Subcutaneous preadipocyte (primary cell): ENCODE measurements around the gene PEMT. TPM values are rescaled to one million over a fixed set of nuclear protein-coding genes. Genes with fewer than 3 reads are reported as not detected.

Source experiments
- small RNA-seq: library from RNA; depleted of rRNA; stranded (forward); fragments of <200 nt; gene quantifications from one replicate; pipeline ENCODE3, GENCODE V24; 2012
- total RNA-seq: library from RNA; depleted of rRNA; stranded (reverse); fragments of >200 nt; gene quantifications from 2 replicates; pipeline ENCODE4 v1.2.3, GENCODE V29; 2012

The PEMT gene, protein sequence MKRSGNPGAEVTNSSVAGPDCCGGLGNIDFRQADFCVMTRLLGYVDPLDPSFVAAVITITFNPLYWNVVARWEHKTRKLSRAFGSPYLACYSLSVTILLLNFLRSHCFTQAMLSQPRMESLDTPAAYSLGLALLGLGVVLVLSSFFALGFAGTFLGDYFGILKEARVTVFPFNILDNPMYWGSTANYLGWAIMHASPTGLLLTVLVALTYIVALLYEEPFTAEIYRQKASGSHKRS
- total RNA-seq: 42.2 and 50.3 TPM in 2 replicates

GRCh38 chr17:17591355-17592298 is at the start of gene PEMT:
Gene PEMT, minus strand, starts transcription at chr17:17591708. Its CDS starts 82 bp downstream, at chr17:17591626.

GRCh38 chr17:17496189-17497064 is 95.1 kb downstream of the PEMT start, which contains the start of gene RASD1:
Gene RASD1, minus strand, starts transcription at chr17:17496395. Its CDS starts 214 bp downstream, at chr17:17496181.

GRCh38 chr17:17476865-17477467 is 114.5 kb downstream of the PEMT start, which contains the start of gene MED9:
Gene MED9, plus strand, starts transcription at chr17:17477000. Its CDS starts 42 bp downstream, at chr17:17477042.

Small RNAs within 50 kb of the gene (small RNA-seq; reads per million reads assigned to genes)
- not detected for gene RF00019
- gene RNU6-468P: not detected

Other genes with a start within 250 kb of the PEMT start
- gene MED9, start 114.7 kb downstream of the PEMT start, total RNA-seq: 10.3 and 16.0 TPM in 2 replicates
- gene RASD1, start 95.3 kb downstream of the PEMT start, total RNA-seq: 2.5 and 17.6 TPM in 2 replicates
- 5.9 and 9.4 TPM in 2 replicates for gene RAI1, start 89.8 kb upstream of the PEMT start, total RNA-seq
- gene SREBF1, start 245.3 kb upstream of the PEMT start, total RNA-seq: 104 and 124 TPM in 2 replicates